Measurements from ENCODE around the gene ZCCHC9. TPM values are rescaled to one million over a fixed set of nuclear protein-coding genes. Genes with fewer than 3 reads are reported as not detected.

Gene ZCCHC9
- total and polyA plus RNA-seq, 2 experiments from 2014 or later: 18.9 to 20.2 TPM

- Histone ChIP-seq H3K79me2 (ENCODE audit: insufficient read depth) (peaks cover 64% of the 10 kb centered on the region), H3K4me1 (ENCODE audit: insufficient read depth) (peaks cover 13% of the 10 kb centered on the region)
These were observed 3.9 kb upstream of the ZCCHC9 start for GRCh38 chr5:81297531-81297930.

GRCh38 chr5:81300921-81301270 lies 491 bp upstream of the ZCCHC9 start:
- no peaks in the 10 kb centered on the region for H3K9me2 ChIP-seq (ENCODE audit: insufficient read depth)
- no peaks in the 10 kb centered on the region for H3K9me3 ChIP-seq (ENCODE audit: low read depth)
- peaks cover 69% of the 10 kb centered on the region for H3K79me2 ChIP-seq (ENCODE audit: insufficient read depth)
- peak overlapping the region; percentile 96 for H3K9ac ChIP-seq
- peaks cover 11% of the 10 kb centered on the region; the same call in 1 of the 2 replicates for H3F3A ChIP-seq (ENCODE audit: insufficient read depth)
- in situ Hi-C loops (cut with MboI): no loop called here
- no peak for DNase-seq
- peak overlapping the region; percentile 86 for H3K27ac ChIP-seq
- H4K20me1 ChIP-seq (ENCODE audit: insufficient read depth): no peaks in the 10 kb centered on the region
- peaks cover 30% of the 10 kb centered on the region for H3K4me1 ChIP-seq (ENCODE audit: insufficient read depth)
- no peaks in the 10 kb centered on the region for H3K27me3 ChIP-seq (replicated peaks; ENCODE audit: insufficient read depth)
- 0% methylated on average over 2 of the region's 2 CpGs for WGBS, 2 experiments (ENCODE audit: low coverage in 1 of 2, low lambda C conversion rate in 2 of 2, missing lambda C conversion rate in 2 of 2)
- no peak for TF ChIP-seq EZH2 (IDR thresholded peaks at IDR 0.05; ENCODE audit: insufficient read depth, poor library complexity, severe bottlenecking)
- no peak for TF ChIP-seq EZH2phosphoT487 (IDR thresholded peaks at IDR 0.05; ENCODE audit: insufficient read depth, low read depth)
- peaks cover 5% of the 10 kb centered on the region; the same call in 1 of the 2 replicates for H3K36me3 ChIP-seq (ENCODE audit: low read depth)
- H2AFZ ChIP-seq: peak overlapping the region; percentile 99
- H3K4me2 ChIP-seq (ENCODE audit: unreplicated experiment): peak overlapping the region; percentile 97
- H3K4me3 ChIP-seq: peak overlapping the region; percentile 92

More at GRCh38 chr5:81297531-81297930, 3.9 kb upstream of the ZCCHC9 start:
- no peak overlapping the region for H3K9ac ChIP-seq
- no peak for TF ChIP-seq EZH2 (IDR thresholded peaks at IDR 0.05; ENCODE audit: insufficient read depth, poor library complexity, severe bottlenecking)
- no peak for TF ChIP-seq EZH2phosphoT487 (IDR thresholded peaks at IDR 0.05; ENCODE audit: insufficient read depth, low read depth)
- H3K27ac ChIP-seq: no peak overlapping the region
- in situ Hi-C loops (cut with MboI): no loop called here
- H4K20me1 ChIP-seq (ENCODE audit: insufficient read depth): no peaks in the 10 kb centered on the region
- no peak overlapping the region for H3K4me2 ChIP-seq (ENCODE audit: unreplicated experiment)
- 85% methylated on average over 4 of the region's 4 CpGs for WGBS, 2 experiments (ENCODE audit: low coverage in 1 of 2, low lambda C conversion rate in 2 of 2, missing lambda C conversion rate in 2 of 2)
- H3K9me3 ChIP-seq (ENCODE audit: low read depth): no peaks in the 10 kb centered on the region
- no peaks in the 10 kb centered on the region for H3K9me2 ChIP-seq (ENCODE audit: insufficient read depth)
- no peaks in the 10 kb centered on the region for H3K27me3 ChIP-seq (replicated peaks; ENCODE audit: insufficient read depth)
- no peak for DNase-seq
- no peaks in the 10 kb centered on the region for H3K36me3 ChIP-seq (ENCODE audit: low read depth)
- H3F3A ChIP-seq (ENCODE audit: insufficient read depth): 0 out of 2 replicates have a peak, but pooled peaks cover 3% of the 10 kb centered on the region
- no peak overlapping the region for H3K4me3 ChIP-seq
- no peak overlapping the region for H2AFZ ChIP-seq

GRCh38 chr5:81302596-81302995 lies 1.2 kb downstream of the ZCCHC9 start:
- TF ChIP-seq EZH2phosphoT487 (IDR thresholded peaks at IDR 0.05; ENCODE audit: insufficient read depth, low read depth): no peak
- no peak for TF ChIP-seq EZH2 (IDR thresholded peaks at IDR 0.05; ENCODE audit: insufficient read depth, poor library complexity, severe bottlenecking)
- H3K27me3 ChIP-seq (replicated peaks; ENCODE audit: insufficient read depth): no peaks in the 10 kb centered on the region
- in situ Hi-C loops (cut with MboI): no loop called here
- H3K9ac ChIP-seq: peak overlapping the region; percentile 96
- DNase-seq: peak; percentile 18
- peaks cover 86% of the 10 kb centered on the region for H3K79me2 ChIP-seq (ENCODE audit: insufficient read depth)
- H3K9me3 ChIP-seq (ENCODE audit: low read depth): no peaks in the 10 kb centered on the region
- H3K4me3 ChIP-seq: peak overlapping the region; percentile 92
- WGBS, 2 experiments (ENCODE audit: low coverage in 1 of 2, low lambda C conversion rate in 2 of 2, missing lambda C conversion rate in 2 of 2): 84 to 92% methylated on average over 5 of the region's 5 CpGs
- peak overlapping the region; percentile 93 for H3K4me2 ChIP-seq (ENCODE audit: unreplicated experiment)
- H3K27ac ChIP-seq: peak overlapping the region; percentile 86
- H3K9me2 ChIP-seq (ENCODE audit: insufficient read depth): no peaks in the 10 kb centered on the region
- peaks cover 30% of the 10 kb centered on the region for H3K4me1 ChIP-seq (ENCODE audit: insufficient read depth)
- peaks cover 5% of the 10 kb centered on the region; the same call in 1 of the 2 replicates for H3K36me3 ChIP-seq (ENCODE audit: low read depth)
- H2AFZ ChIP-seq: peak overlapping the region; percentile 99; the same call in 1 of the 2 replicates
- H3F3A ChIP-seq (ENCODE audit: insufficient read depth): peaks cover 11% of the 10 kb centered on the region; the same call in 1 of the 2 replicates
- no peaks in the 10 kb centered on the region for H4K20me1 ChIP-seq (ENCODE audit: insufficient read depth)

GRCh38 chr5:81303563-81303962 lies 2.2 kb downstream of the ZCCHC9 start:
- in situ Hi-C loops (cut with MboI): no loop called here
- H3K4me1 ChIP-seq (ENCODE audit: insufficient read depth): peaks cover 30% of the 10 kb centered on the region
- peak overlapping the region; percentile 27 for H3K4me2 ChIP-seq (ENCODE audit: unreplicated experiment)
- peaks cover 5% of the 10 kb centered on the region; the same call in 1 of the 2 replicates for H3K36me3 ChIP-seq (ENCODE audit: low read depth)
- TF ChIP-seq EZH2 (IDR thresholded peaks at IDR 0.05; ENCODE audit: insufficient read depth, poor library complexity, severe bottlenecking): no peak
- TF ChIP-seq EZH2phosphoT487 (IDR thresholded peaks at IDR 0.05; ENCODE audit: insufficient read depth, low read depth): no peak
- H3K9ac ChIP-seq: peak overlapping the region; percentile 14; the same call in 1 of the 2 replicates
- H4K20me1 ChIP-seq (ENCODE audit: insufficient read depth): no peaks in the 10 kb centered on the region
- no peaks in the 10 kb centered on the region for H3K9me3 ChIP-seq (ENCODE audit: low read depth)
- H3K4me3 ChIP-seq: 0 out of 2 replicates have a peak overlapping the region, but pooled peaks have one; percentile 4
- peak; percentile 87 for DNase-seq
- H3K27me3 ChIP-seq (replicated peaks; ENCODE audit: insufficient read depth): no peaks in the 10 kb centered on the region
- peaks cover 11% of the 10 kb centered on the region; the same call in 1 of the 2 replicates for H3F3A ChIP-seq (ENCODE audit: insufficient read depth)
- H3K27ac ChIP-seq: peak overlapping the region; percentile 43
- WGBS, 2 experiments (ENCODE audit: low coverage in 1 of 2, low lambda C conversion rate in 2 of 2, missing lambda C conversion rate in 2 of 2): 5% methylated on average over 1 of the region's 1 CpG
- peaks cover 91% of the 10 kb centered on the region for H3K79me2 ChIP-seq (ENCODE audit: insufficient read depth)
- H2AFZ ChIP-seq: no peak overlapping the region
- no peaks in the 10 kb centered on the region for H3K9me2 ChIP-seq (ENCODE audit: insufficient read depth)

Data from GM23248 (cell line).